Stimulated activated CD4-positive, alpha-beta T cell treated with anti-CD3 and anti-CD28 coated beads, Interleukin-4, amount 100 ng/mL, for 1 hour (primary cell): Measurements from ENCODE around the gene S1PR5.

Experiments used
- DNase-seq: peaks from one replicate; pipeline ENCODE4 v3.0.0-alpha.2; 2020

Gene S1PR5

GRCh38 chr19:10513223-10513622, 4.0 kb downstream of the S1PR5 start:
- DNase-seq: no peak

GRCh38 chr19:10510301-10510802, 6.9 kb downstream of the S1PR5 start:
- peak; percentile 65 for DNase-seq

- no peak for DNase-seq
Observed at GRCh38 chr19:10508707-10509106, 8.5 kb downstream of the S1PR5 start.

- no peak for DNase-seq
Observed at GRCh38 chr19:10508036-10508435, 9.2 kb downstream of the S1PR5 start.

- DNase-seq: peak; percentile 85
Observed at GRCh38 chr19:10505583-10506229, 11.5 kb downstream of the S1PR5 start.

- DNase-seq: peak; percentile 53
Observed at GRCh38 chr19:10503002-10503789, 14.1 kb downstream of the S1PR5 start, which contains the start of gene KEAP1. TSS of gene KEAP1 (minus strand) at chr19:10503356. CDS start at chr19:10500033, 3,323 bp downstream.

GRCh38 chr19:10502524-10503001, 14.7 kb downstream of the S1PR5 start:
- DNase-seq: peak; percentile 91

- peak; percentile 57 for DNase-seq
Observed at GRCh38 chr19:10501971-10502523, 15.2 kb downstream of the S1PR5 start.

- DNase-seq: no peak
Observed at GRCh38 chr19:10500247-10500592, 17.0 kb downstream of the S1PR5 start.

GRCh38 chr19:10499550-10500246, 17.5 kb downstream of the S1PR5 start:
- no peak for DNase-seq

GRCh38 chr19:10497371-10497770, 19.9 kb downstream of the S1PR5 start:
- no peak for DNase-seq

- no peak for DNase-seq
Observed at GRCh38 chr19:10491472-10492047, 25.7 kb downstream of the S1PR5 start.

GRCh38 chr19:10486551-10486950, 30.7 kb downstream of the S1PR5 start:
- no peak for DNase-seq

- DNase-seq: peak; percentile 87
Observed at GRCh38 chr19:10478903-10479384, 38.3 kb downstream of the S1PR5 start.

GRCh38 chr19:10478476-10478875, 38.8 kb downstream of the S1PR5 start:
- no peak for DNase-seq

- DNase-seq: no peak
Observed at GRCh38 chr19:10474962-10475451, 42.2 kb downstream of the S1PR5 start.

GRCh38 chr19:10473192-10473591, 44.1 kb downstream of the S1PR5 start:
- DNase-seq: no peak

- DNase-seq: no peak
Observed at GRCh38 chr19:10471909-10472308, 45.3 kb downstream of the S1PR5 start.

GRCh38 chr19:10468133-10468532, 49.1 kb downstream of the S1PR5 start:
- DNase-seq: no peak

GRCh38 chr19:10467104-10467706, 50.0 kb downstream of the S1PR5 start:
- no peak for DNase-seq

GRCh38 chr19:10464456-10464855, 52.8 kb downstream of the S1PR5 start:
- DNase-seq: no peak
